Fibroblast of lung (primary cell): ENCODE results near the gene MYO1D. TPM values are rescaled to one million over a fixed set of nuclear protein-coding genes. Genes with fewer than 3 reads are reported as not detected.

Experiments used
- DNase-seq, 2 donors: peaks; one replicate each; pipeline versions ENCODE4 v3.0.0 to v3.0.0-alpha.2; 2010; ENCODE audit warnings: low read depth in 2 of 2
- H2AFZ ChIP-seq: 2 replicates; pipeline ENCODE4 v1.5.1; 2012; ENCODE audit warnings: low read length, control low read depth, inconsistent platforms
- H3K27ac ChIP-seq: 2 replicates; pipeline ENCODE4 v1.5.1; 2011; ENCODE audit warnings: low read length, control low read depth; ENCODE audit not compliant: insufficient read depth
- H3K27me3 ChIP-seq: 2 replicates; pipeline ENCODE4 v1.5.1; 2011; ENCODE audit warnings: mild to moderate bottlenecking, low read length; ENCODE audit not compliant: control insufficient read depth, insufficient read depth
- H3K36me3 ChIP-seq: 2 replicates; pipeline ENCODE4 v1.5.1; 2011; ENCODE audit warnings: low read length; ENCODE audit not compliant: control insufficient read depth, insufficient read depth
- H3K4me1 ChIP-seq: 2 replicates; pipeline ENCODE4 v1.5.1; 2011; ENCODE audit warnings: low read length; ENCODE audit not compliant: control insufficient read depth, insufficient read depth; ENCODE audit errors: extremely low read depth
- H3K4me2 ChIP-seq: 2 replicates; pipeline ENCODE4 v1.5.1; 2011; ENCODE audit warnings: low read length, control low read depth; ENCODE audit not compliant: insufficient read depth; ENCODE audit errors: extremely low read depth
- H3K4me3 ChIP-seq, 4 experiments: fragments of 200-600 bp in 1 of 4; sonication (generic) in 1 of 4; replicated peaks in 1 of 4; 2 replicates each; pipeline ENCODE4 v1.5.1; 2011 to 2016; ENCODE audit warnings: low read length in 4 of 4, low read depth in 3 of 4, mild to moderate bottlenecking in 3 of 4, control low read depth in 2 of 4, inconsistent platforms in 1 of 4, mixed read lengths in 1 of 4; ENCODE audit not compliant: insufficient read depth in 1 of 4; ENCODE audit errors: control extremely low read depth in 1 of 4
- H3K79me2 ChIP-seq: 2 replicates; pipeline ENCODE4 v1.5.1; 2012; ENCODE audit warnings: mild to moderate bottlenecking, low read length, inconsistent platforms; ENCODE audit not compliant: control insufficient read depth, insufficient read depth
- H3K9ac ChIP-seq: 2 replicates; pipeline ENCODE4 v1.5.1; 2011; ENCODE audit warnings: mild to moderate bottlenecking, low read length, control low read depth; ENCODE audit not compliant: insufficient read depth
- H3K9me3 ChIP-seq: 2 replicates; pipeline ENCODE4 v1.5.1; 2012; ENCODE audit warnings: low read depth, low read length; ENCODE audit not compliant: control insufficient read depth, insufficient read depth
- H4K20me1 ChIP-seq: 2 replicates; pipeline ENCODE4 v1.5.1; 2011; ENCODE audit warnings: low read length; ENCODE audit not compliant: control insufficient read depth, insufficient read depth; ENCODE audit errors: extremely low read depth
- CTCF ChIP-seq, 2 donors: IDR thresholded peaks in 1 of 2; conservative IDR thresholded peaks in 1 of 2; 1 replicate in 1 of 2; 2 replicates in 1 of 2; pipeline ENCODE4 v1.5.1; 2011 to 2012; ENCODE audit warnings: low read length in 2 of 2, control low read depth in 1 of 2, inconsistent platforms in 1 of 2, low read depth in 1 of 2, mild to moderate bottlenecking in 1 of 2
- EZH2 ChIP-seq: IDR thresholded peaks from 2 replicates; pipeline ENCODE4 v1.5.1; 2012; ENCODE audit warnings: low read length, control low read depth, mild to moderate bottlenecking; ENCODE audit errors: missing control alignments
- polyA plus RNA-seq, 2 donors: library from polyadenylated mRNA; depleted of rRNA in 1 of 2; stranded (reverse) in 1 of 2; unstranded in 1 of 2; fragments of >200 nt; gene quantifications; 2 replicates each; pipeline ENCODE4 v1.2.1, GENCODE V29; 2011 to 2012; ENCODE audit warnings: missing spikeins in 1 of 2
- total RNA-seq: library from RNA; depleted of rRNA; stranded (reverse); fragments of >200 nt; gene quantifications from 2 replicates; pipeline ENCODE4 v1.2.1, GENCODE V29; 2014

MYO1D gene
- total and polyA plus RNA-seq, 2 donors (not counting 1 experiment from before 2014, with no cell fraction given), result 35.0 to 46.6 TPM

DNA sequence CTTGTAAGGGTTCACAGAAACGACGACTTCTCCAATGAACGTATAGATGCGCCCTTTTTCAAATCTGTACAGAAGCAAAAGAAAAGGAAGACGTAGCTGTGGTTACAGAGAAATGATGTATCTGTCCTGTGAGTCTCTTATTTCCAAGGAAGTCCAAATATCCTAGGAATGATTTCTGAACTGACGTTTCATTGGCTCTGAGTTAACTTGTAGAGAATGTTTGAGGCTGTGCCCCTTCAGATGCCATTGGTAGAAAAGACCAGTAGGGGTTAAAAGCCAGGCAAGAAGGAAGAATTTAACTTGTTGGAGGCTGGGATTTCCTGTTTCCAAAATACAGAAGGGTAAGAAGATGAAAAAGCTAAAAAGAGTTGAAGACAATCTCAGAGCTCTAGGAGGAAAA is 96.2 kb downstream of the MYO1D start:
- H3K27me3 ChIP-seq, result no peaks in the 10 kb centered on the region
- no peak for DNase-seq
- no peaks in the 10 kb centered on the region for H3K36me3 ChIP-seq
- H3K27ac ChIP-seq, result no peak overlapping the region
- H4K20me1 ChIP-seq, result no peaks in the 10 kb centered on the region
- no peak overlapping the region for H2AFZ ChIP-seq
- no peaks in the 10 kb centered on the region for H3K4me1 ChIP-seq
- TF ChIP-seq EZH2, result no peak
- no peaks in the 10 kb centered on the region for H3K9me3 ChIP-seq
- no peak overlapping the region for H3K4me2 ChIP-seq
- H3K79me2 ChIP-seq, result no peaks in the 10 kb centered on the region
- no peak overlapping the region for H3K9ac ChIP-seq
- no peak overlapping the region for H3K4me3 ChIP-seq

- H3K27ac ChIP-seq, result no peak overlapping the region
- no peak overlapping the region for H2AFZ ChIP-seq
- no peaks in the 10 kb centered on the region for H3K79me2 ChIP-seq
- no peaks in the 10 kb centered on the region for H3K9me3 ChIP-seq
- H4K20me1 ChIP-seq, result no peaks in the 10 kb centered on the region
- TF ChIP-seq CTCF (conservative IDR thresholded peaks at IDR 0.05 in 1 of 2, IDR thresholded peaks at IDR 0.05 in 1 of 2; ENCODE audit: low read depth in 1 of 2, low read length in 2 of 2) (no peak), EZH2 (no peak)
- H3K9ac ChIP-seq, result no peak overlapping the region
- H3K36me3 ChIP-seq, result no peaks in the 10 kb centered on the region
- H3K27me3 ChIP-seq, result no peaks in the 10 kb centered on the region
- DNase-seq, result no peak
- H3K4me3 ChIP-seq, result no peak overlapping the region
- H3K4me1 ChIP-seq, result no peaks in the 10 kb centered on the region
- no peak overlapping the region for H3K4me2 ChIP-seq
Observed at GRCh38 chr17:32777922-32778321, 99.0 kb downstream of the MYO1D start.

DNA sequence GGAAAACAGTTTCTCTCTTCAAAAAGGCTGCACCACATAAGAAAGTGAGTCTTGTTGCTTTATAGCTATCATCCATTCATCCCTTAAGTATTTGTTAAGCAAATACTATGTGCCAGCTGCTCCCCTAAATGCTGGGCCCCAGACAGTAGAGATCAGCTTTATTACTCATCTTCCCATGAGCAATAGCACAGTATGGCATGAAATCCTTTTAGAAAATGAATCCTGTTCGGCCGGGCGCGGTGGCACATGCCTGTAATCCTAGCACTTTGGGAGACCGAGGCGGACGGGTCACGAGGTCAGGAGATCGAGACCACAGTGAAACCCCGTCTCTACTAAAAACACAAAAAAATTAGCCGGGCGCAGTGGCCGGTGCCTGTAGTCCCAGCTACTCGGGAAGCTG is 99.5 kb downstream of the MYO1D start:
- H2AFZ ChIP-seq, result no peak overlapping the region
- H3K27ac ChIP-seq, result no peak overlapping the region
- H3K9me3 ChIP-seq, result no peaks in the 10 kb centered on the region
- H3K4me3 ChIP-seq, result no peak overlapping the region
- H3K27me3 ChIP-seq, result no peaks in the 10 kb centered on the region
- no peaks in the 10 kb centered on the region for H3K36me3 ChIP-seq
- H3K79me2 ChIP-seq, result no peaks in the 10 kb centered on the region
- H3K4me1 ChIP-seq, result no peaks in the 10 kb centered on the region
- H4K20me1 ChIP-seq, result no peaks in the 10 kb centered on the region
- H3K9ac ChIP-seq, result no peak overlapping the region
- H3K4me2 ChIP-seq, result no peak overlapping the region
- peak in 1 of 2 donors; percentile 5 for DNase-seq
- no peak for TF ChIP-seq CTCF (conservative IDR thresholded peaks at IDR 0.05 in 1 of 2, IDR thresholded peaks at IDR 0.05 in 1 of 2; ENCODE audit: low read depth in 1 of 2, low read length in 2 of 2)
- no peak for TF ChIP-seq EZH2
